HepG2 (cell line): ENCODE measurements around the gene STK36. TPM values are rescaled to one million over a fixed set of nuclear protein-coding genes. Genes with fewer than 3 reads are reported as not detected.

ENCODE experiments used
- EHMT2 ChIP-seq: fragments of 200-600 bp; sonication (generic); IDR thresholded peaks from 2 replicates; pipeline ENCODE4 v1.7.0; 2017; ENCODE audit warnings: antibody characterized with exemption, low read depth, low read length, borderline replicate concordance
- HMGXB4 ChIP-seq, 2 experiments: sonication (generic) in 1 of 2; formaldehyde crosslinking in 1 of 2; IDR thresholded peaks; 2 replicates each; pipeline versions ENCODE4 v1.4.0 to v1.6.1; 2018 to 2020; ENCODE audit warnings: missing genetic modification reagents in 2 of 2, borderline replicate concordance in 1 of 2, low read depth in 1 of 2, mild to moderate bottlenecking in 1 of 2, missing biosample characterization in 1 of 2
- KDM4B ChIP-seq: sonication (generic); formaldehyde crosslinking; IDR thresholded peaks from 2 replicates; pipeline ENCODE4 v1.4.0; 2020; ENCODE audit warnings: missing genetic modification reagents
- MBD4 ChIP-seq: IDR thresholded peaks from 2 replicates; pipeline ENCODE4 v1.6.1; 2012; ENCODE audit warnings: low read length, inconsistent platforms, borderline replicate concordance
- MEIS2 ChIP-seq: sonication (generic); formaldehyde crosslinking; IDR thresholded peaks from 2 replicates; pipeline ENCODE4 v1.9.0; 2021; ENCODE audit warnings: mild to moderate bottlenecking, missing genetic modification reagents
- MIER3 ChIP-seq: IDR thresholded peaks from 2 replicates; pipeline ENCODE4 v1.6.1; 2016; ENCODE audit warnings: missing compliant biosample characterization, borderline replicate concordance
- NFE2 ChIP-seq: sonication (generic); formaldehyde crosslinking; IDR thresholded peaks from 2 replicates; pipeline ENCODE4 v1.4.0; 2020; ENCODE audit warnings: missing genetic modification reagents
- NFKB2 ChIP-seq: sonication (generic); formaldehyde crosslinking; IDR thresholded peaks from 2 replicates; pipeline ENCODE4 v1.4.0; 2020; ENCODE audit warnings: missing genetic modification reagents, borderline replicate concordance
- POLR2AphosphoS5 ChIP-seq: IDR thresholded peaks from 2 replicates; pipeline ENCODE4 v1.6.1; 2012; ENCODE audit warnings: low read depth, low read length
- POLR2G ChIP-seq: fragments of 200-400 bp; formaldehyde crosslinking; IDR thresholded peaks from 2 replicates; pipeline ENCODE4 v1.6.1; 2018; ENCODE audit warnings: mild to moderate bottlenecking, low read depth, low read length, moderate library complexity
- RFXAP ChIP-seq: sonication (generic); formaldehyde crosslinking; IDR thresholded peaks from 2 replicates; pipeline ENCODE4 v1.4.0; 2020; ENCODE audit warnings: missing genetic modification reagents, borderline replicate concordance
- YY1 ChIP-seq: IDR thresholded peaks from 2 replicates; pipeline ENCODE4 v1.6.1; 2011; ENCODE audit warnings: low read length, low read depth, moderate library complexity, mild to moderate bottlenecking; ENCODE audit not compliant: insufficient read depth, insufficient replicate concordance
- ZFP36L1 ChIP-seq: sonication (generic); formaldehyde crosslinking; IDR thresholded peaks from 2 replicates; pipeline ENCODE4 v1.8.0; 2022; ENCODE audit warnings: mild to moderate bottlenecking, missing genetic modification reagents, moderate library complexity
- ZMYM4 ChIP-seq: sonication (generic); formaldehyde crosslinking; IDR thresholded peaks from 2 replicates; pipeline ENCODE4 v1.8.1; 2023; ENCODE audit warnings: mild to moderate bottlenecking, missing genetic modification reagents
- ZNF205 ChIP-seq: IDR thresholded peaks from 2 replicates; pipeline ENCODE4 v1.6.1; 2018; ENCODE audit warnings: missing biosample characterization, missing genetic modification reagents
- ZNF207 ChIP-seq: fragments of 450-650 bp; IDR thresholded peaks from 2 replicates; pipeline ENCODE4 v1.6.1; 2016; ENCODE audit warnings: antibody characterized with exemption, borderline replicate concordance
- ZNF281 ChIP-seq: sonication (generic); formaldehyde crosslinking; IDR thresholded peaks from 2 replicates; pipeline ENCODE4 v1.4.0; 2020; ENCODE audit warnings: missing genetic modification reagents, borderline replicate concordance
- ZNF503 ChIP-seq: sonication (generic); formaldehyde crosslinking; IDR thresholded peaks from 2 replicates; pipeline ENCODE4 v1.4.0; 2020; ENCODE audit warnings: missing genetic modification reagents
- ZNF605 ChIP-seq: sonication (generic); formaldehyde crosslinking; IDR thresholded peaks from 2 replicates; pipeline ENCODE4 v1.8.0; 2022; ENCODE audit warnings: mild to moderate bottlenecking, missing genetic modification reagents
- ZNF7 ChIP-seq: IDR thresholded peaks from 2 replicates; pipeline ENCODE4 v1.6.1; 2016; ENCODE audit warnings: missing biosample characterization, missing genetic modification reagents
- ZNF790 ChIP-seq: sonication (generic); formaldehyde crosslinking; IDR thresholded peaks from 2 replicates; pipeline ENCODE4 v1.8.0; 2022; ENCODE audit warnings: missing genetic modification reagents, mild to moderate bottlenecking, borderline replicate concordance
- polyA plus RNA-seq, 8 experiments: library from polyadenylated mRNA; depleted of rRNA in 3 of 8; stranded (reverse) in 7 of 8; unstranded in 1 of 8; fragments of >200 nt; fragmentation: Illumina TruSeq in 4 of 8; extraction: Trizol in 4 of 8; gene quantifications; 2 replicates each; pipeline versions ENCODE4 v1.2.1 to v1.2.3, GENCODE V29; 2011 to 2016; ENCODE audit warnings: low read depth in 4 of 8, missing spikeins in 1 of 8, mixed read lengths in 1 of 8; ENCODE audit not compliant: insufficient read depth in 1 of 8
- total RNA-seq, 5 experiments: library from RNA; depleted of rRNA; stranded (reverse); fragments of >200 nt; fragmentation: Illumina TruSeq; extraction: Trizol; gene quantifications; 2 replicates each; pipeline ENCODE4 v1.2.3, GENCODE V29; 2016; ENCODE audit warnings: low read depth in 1 of 5

STK36 gene
- total and polyA plus RNA-seq, 2 of the 13 experiments (the other 11 are each of a cell fraction or from before 2014, with no cell fraction given), result 45.9 to 83.5 TPM

- TF ChIP-seq ZNF503, result peak; percentile 78; the same call in 1 of the 2 replicates
- TF ChIP-seq YY1, result peak; percentile 28
- 0 out of 2 replicates have a peak, but pooled peaks have one; percentile 38 for TF ChIP-seq ZNF281 (CRISPR knock-in tag)
- no peak for TF ChIP-seq ZNF790
- TF ChIP-seq ZNF7 (CRISPR knock-in tag), result no peak
- TF ChIP-seq RFXAP (CRISPR knock-in tag), result peak; percentile 42; the same call in 1 of the 2 replicates
- TF ChIP-seq NFE2, result 0 out of 2 replicates have a peak, but pooled peaks have one; percentile 35
- peak; percentile 64; the same call in 1 of the 2 replicates for TF ChIP-seq ZNF205 (CRISPR knock-in tag)
- TF ChIP-seq NFKB2 (CRISPR knock-in tag), result peak; percentile 33; the same call in 1 of the 2 replicates
- peak; percentile 84 for TF ChIP-seq ZNF605
- TF ChIP-seq HMGXB4 (CRISPR knock-in tag; IDR thresholded peaks at IDR 0.05; ENCODE audit: borderline replicate concordance in 1 of 2, low read depth in 1 of 2), result no peak; a peak in 1 of 4 replicates
- TF ChIP-seq EHMT2, result peak; percentile 68; the same call in 1 of the 2 replicates
- TF ChIP-seq ZMYM4 (CRISPR knock-in tag), result peak; percentile 37; the same call in 1 of the 2 replicates
- TF ChIP-seq POLR2G, result peak; percentile 66
- TF ChIP-seq ZFP36L1, result peak; percentile 45; the same call in 1 of the 2 replicates
- 0 out of 2 replicates have a peak, but pooled peaks have one; percentile 60 for TF ChIP-seq KDM4B (CRISPR knock-in tag)
- TF ChIP-seq POLR2AphosphoS5, result no peak
- no peak for TF ChIP-seq MBD4
- TF ChIP-seq MIER3 (CRISPR knock-in tag), result peak; percentile 25; the same call in 1 of the 2 replicates
- TF ChIP-seq MEIS2 (CRISPR knock-in tag), result peak; percentile 57; the same call in 1 of the 2 replicates
- TF ChIP-seq ZNF207, result no peak
These were observed 73.9 kb downstream of the STK36 start (continued) for GRCh38 chr2:218745559-218746469.
